SH-SY5Y (cell line): Measurements from ENCODE around the gene SCN4B.

Experiments used
- GATA2 ChIP-seq: IDR thresholded peaks from 2 replicates; pipeline ENCODE4 v1.6.1; 2011; ENCODE audit warnings: mild to moderate bottlenecking, low read depth, low read length
- GATA3 ChIP-seq: IDR thresholded peaks from 2 replicates; pipeline ENCODE4 v1.6.1; 2011; ENCODE audit warnings: low read depth, mild to moderate bottlenecking, low read length, moderate library complexity

- TF ChIP-seq GATA2 (no peak), GATA3 (no peak)
Measured at GRCh38 chr11:118149493-118149892, 3.1 kb downstream of the SCN4B start.
